ENCODE data around the gene A1BG. TPM values are rescaled to one million over a fixed set of nuclear protein-coding genes. Genes with fewer than 3 reads are reported as not detected.

Gene A1BG
- polyA plus RNA-seq, 1 experiment = 15.5 TPM

DNA sequence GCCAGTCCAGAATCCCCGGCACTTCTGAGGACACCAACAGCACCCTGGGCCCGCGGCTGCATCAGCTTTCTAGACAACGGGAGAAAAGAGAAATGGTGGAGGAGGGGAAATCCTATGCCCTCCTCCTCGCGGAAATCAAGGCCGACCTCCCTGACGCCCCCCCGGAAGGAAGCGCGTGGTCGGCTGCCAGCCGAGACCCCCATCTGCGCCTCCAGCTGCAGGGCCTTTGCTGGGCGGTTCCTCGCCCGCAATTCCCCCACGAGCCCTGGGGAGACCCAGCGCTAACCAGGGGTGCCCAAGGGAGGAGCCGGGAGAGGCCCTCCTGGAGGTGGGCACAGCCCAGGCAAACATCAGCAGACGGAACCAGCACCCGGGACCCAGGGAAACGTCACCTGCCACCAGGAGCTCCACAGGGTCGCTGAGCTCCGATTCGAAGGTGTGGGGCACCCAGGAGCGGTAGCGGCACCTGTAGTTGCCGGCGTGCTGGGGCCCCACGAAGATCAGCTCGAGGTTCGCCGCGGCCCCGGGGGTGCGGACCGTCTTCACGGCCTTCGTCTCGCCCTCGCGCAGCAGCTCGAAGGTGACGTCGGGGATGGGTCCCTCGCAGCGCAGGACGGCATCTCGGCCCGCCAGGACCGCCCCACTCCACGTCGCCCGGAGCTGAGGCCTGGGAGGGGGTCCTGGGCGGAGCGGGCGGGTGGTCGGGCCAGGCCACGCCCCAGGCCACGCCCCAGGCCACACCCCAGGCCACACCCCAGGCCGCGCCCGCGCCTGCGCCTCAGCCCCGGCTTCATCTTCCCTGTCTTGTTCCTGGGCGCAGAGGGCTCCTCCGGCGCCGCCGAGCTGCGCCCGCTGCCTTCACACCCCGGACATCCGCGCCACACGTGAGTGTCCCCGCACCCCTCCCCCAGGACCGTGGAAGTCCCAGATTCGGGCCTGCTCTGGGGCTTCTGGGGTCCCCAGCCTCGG is 6.0 kb downstream of the A1BG start:
- Histone ChIP-seq H3K4me3 (ENCODE audit: low read depth, low read length) (peak overlapping the region; percentile 91), H3K27me3 (ENCODE audit: control insufficient read depth, insufficient read depth, low read length) (no peaks in the 10 kb centered on the region), H3K36me3 (ENCODE audit: control insufficient read depth, insufficient read depth, low read length) (peaks cover 10% of the 10 kb centered on the region)
- no peak for DNase-seq (ENCODE audit: low read depth)
- ChIA-PET CTCF (interaction anchor here (0.7 to 1.2 kb wide), 4 partner anchors 12 to 172 kb away, joined by 3 to 5 read pairs (median 4); partner anchors contain the start of genes ZBTB45 and ZNF497), POLR2A (interaction anchor here (0.6 kb wide), 1 partner anchor 26 kb away, joined by 4 read pairs; no protein-coding TSS in a partner anchor)
- TF ChIP-seq, protein P1, sequence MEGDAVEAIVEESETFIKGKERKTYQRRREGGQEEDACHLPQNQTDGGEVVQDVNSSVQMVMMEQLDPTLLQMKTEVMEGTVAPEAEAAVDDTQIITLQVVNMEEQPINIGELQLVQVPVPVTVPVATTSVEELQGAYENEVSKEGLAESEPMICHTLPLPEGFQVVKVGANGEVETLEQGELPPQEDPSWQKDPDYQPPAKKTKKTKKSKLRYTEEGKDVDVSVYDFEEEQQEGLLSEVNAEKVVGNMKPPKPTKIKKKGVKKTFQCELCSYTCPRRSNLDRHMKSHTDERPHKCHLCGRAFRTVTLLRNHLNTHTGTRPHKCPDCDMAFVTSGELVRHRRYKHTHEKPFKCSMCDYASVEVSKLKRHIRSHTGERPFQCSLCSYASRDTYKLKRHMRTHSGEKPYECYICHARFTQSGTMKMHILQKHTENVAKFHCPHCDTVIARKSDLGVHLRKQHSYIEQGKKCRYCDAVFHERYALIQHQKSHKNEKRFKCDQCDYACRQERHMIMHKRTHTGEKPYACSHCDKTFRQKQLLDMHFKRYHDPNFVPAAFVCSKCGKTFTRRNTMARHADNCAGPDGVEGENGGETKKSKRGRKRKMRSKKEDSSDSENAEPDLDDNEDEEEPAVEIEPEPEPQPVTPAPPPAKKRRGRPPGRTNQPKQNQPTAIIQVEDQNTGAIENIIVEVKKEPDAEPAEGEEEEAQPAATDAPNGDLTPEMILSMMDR (IDR thresholded peaks at IDR 0.05; ENCODE audit: insufficient read depth, low read depth, low read length) = no peak

DNA sequence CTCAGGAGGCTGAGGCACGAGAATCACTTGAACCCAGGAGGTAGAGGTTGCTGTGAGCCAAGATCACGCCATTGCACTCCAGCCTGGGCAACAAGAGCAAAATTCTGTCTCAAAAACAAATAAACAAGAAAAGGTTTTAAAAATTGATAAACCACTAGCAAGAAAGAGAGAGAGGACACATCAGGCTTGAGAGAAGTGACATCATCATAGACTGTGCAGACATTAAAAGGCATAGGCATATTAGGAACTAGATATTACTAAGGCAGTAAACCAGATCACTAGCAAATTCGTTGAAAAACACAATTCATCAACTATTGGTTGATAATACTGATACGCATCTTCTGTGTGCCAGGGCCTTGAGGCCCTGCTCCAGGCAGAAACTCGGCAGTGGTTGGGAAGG is 7.7 kb downstream of the A1BG start:
- TF ChIP-seq, protein P1 (IDR thresholded peaks at IDR 0.05; ENCODE audit: insufficient read depth, low read depth, low read length) = no peak
- H3K36me3 ChIP-seq (ENCODE audit: control insufficient read depth, insufficient read depth, low read length) = peaks cover 5% of the 10 kb centered on the region
- CTCF ChIA-PET = interaction anchor here (1.3 kb wide), 1 partner anchor 11 kb away, joined by 7 read pairs; no protein-coding TSS in a partner anchor
- no peaks in the 10 kb centered on the region for H3K27me3 ChIP-seq (ENCODE audit: control insufficient read depth, insufficient read depth, low read length)
- no peak overlapping the region for H3K4me3 ChIP-seq (ENCODE audit: low read depth, low read length)
- no peak for DNase-seq (ENCODE audit: low read depth)
- POLR2A ChIA-PET = no interaction called here

DNA sequence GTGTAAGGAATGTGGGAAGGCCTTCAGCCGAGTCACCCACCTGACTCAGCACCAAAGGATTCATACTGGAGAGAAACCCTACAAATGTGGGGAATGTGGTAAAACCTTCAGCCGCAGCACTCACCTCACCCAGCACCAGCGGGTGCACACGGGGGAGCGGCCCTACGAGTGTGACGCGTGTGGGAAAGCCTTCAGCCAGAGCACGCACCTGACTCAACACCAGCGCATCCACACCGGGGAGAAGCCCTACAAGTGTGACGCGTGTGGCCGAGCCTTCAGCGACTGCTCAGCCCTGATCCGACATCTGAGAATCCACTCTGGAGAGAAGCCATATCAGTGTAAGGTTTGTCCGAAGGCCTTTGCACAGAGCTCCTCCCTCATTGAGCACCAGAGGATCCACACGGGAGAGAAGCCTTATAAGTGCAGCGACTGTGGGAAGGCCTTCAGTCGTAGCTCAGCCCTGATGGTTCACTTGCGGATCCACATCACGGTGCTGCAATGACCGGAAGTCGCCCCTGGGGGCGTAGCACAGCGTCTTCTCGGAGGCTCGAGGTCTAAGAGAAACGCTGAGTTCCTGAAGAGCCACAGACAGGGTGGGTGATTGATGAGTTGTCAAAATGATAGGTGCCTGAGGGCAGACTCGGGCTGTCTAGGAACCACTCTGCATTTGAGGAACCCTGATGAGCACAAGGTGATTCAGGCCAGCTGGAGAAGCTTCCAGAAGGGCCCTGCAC is 14.3 kb downstream of the A1BG start:
- ChIA-PET CTCF (interaction anchor here (1.4 kb wide), 1 partner anchor 16 kb away, joined by 4 read pairs; no protein-coding TSS in a partner anchor), POLR2A (no interaction called here)
- H3K27me3 ChIP-seq (ENCODE audit: control insufficient read depth, insufficient read depth, low read length) = no peaks in the 10 kb centered on the region

DNA sequence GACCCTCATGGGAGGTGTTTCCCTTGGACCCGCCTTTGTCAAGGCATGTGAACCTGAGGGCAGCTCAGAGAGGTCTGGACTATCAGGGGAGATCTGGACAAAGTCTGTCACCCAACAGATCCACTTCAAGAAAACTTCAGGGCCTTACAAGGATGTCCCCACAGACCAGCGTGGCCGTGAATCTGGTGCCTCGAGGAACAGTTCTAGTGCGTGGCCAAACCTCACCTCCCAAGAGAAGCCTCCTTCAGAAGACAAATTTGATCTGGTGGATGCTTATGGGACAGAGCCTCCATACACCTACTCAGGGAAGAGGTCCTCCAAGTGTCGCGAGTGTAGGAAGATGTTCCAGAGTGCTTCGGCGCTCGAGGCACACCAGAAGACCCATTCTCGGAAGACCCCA is 15.0 kb downstream of the A1BG start:
- no peak overlapping the region for H3K4me3 ChIP-seq (ENCODE audit: low read depth, low read length)
- no peak for DNase-seq (ENCODE audit: low read depth)
- ChIA-PET POLR2A (no interaction called here), CTCF (no interaction called here)
- TF ChIP-seq, protein P1 (IDR thresholded peaks at IDR 0.05; ENCODE audit: insufficient read depth, low read depth, low read length) = no peak
- H3K36me3 ChIP-seq (ENCODE audit: control insufficient read depth, insufficient read depth, low read length) = peaks cover 26% of the 10 kb centered on the region
- H3K27me3 ChIP-seq (ENCODE audit: control insufficient read depth, insufficient read depth, low read length) = no peaks in the 10 kb centered on the region

More for the DNA sequence above, 14.3 kb downstream of the A1BG start:
- DNase-seq (ENCODE audit: low read depth) = no peak
- TF ChIP-seq, protein P1 (IDR thresholded peaks at IDR 0.05; ENCODE audit: insufficient read depth, low read depth, low read length) = no peak
- Histone ChIP-seq H3K36me3 (ENCODE audit: control insufficient read depth, insufficient read depth, low read length) (peaks cover 26% of the 10 kb centered on the region), H3K4me3 (ENCODE audit: low read depth, low read length) (no peak overlapping the region)

DNA sequence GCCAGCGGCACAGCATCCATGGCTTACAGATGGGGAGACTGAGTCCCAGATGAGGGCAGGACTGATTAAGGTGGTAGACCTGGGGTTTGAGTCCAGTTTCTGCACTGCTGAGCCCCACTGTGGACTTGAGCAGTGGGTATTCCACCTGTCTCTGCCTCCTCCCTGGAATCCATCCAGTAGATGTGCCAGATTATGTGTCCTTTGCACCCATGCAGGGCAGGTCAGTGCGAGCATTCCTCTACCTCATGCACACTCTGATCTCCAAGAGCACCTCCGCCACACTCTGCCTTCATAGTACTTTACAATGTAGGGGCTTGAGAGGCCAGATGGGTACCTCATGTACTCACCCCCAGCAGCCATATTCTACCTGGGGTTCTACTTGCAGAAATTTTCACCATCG is 16.5 kb downstream of the A1BG start:
- no peak for DNase-seq (ENCODE audit: low read depth)
- TF ChIP-seq, protein P1 (IDR thresholded peaks at IDR 0.05; ENCODE audit: insufficient read depth, low read depth, low read length) = no peak
- H3K4me3 ChIP-seq (ENCODE audit: low read depth, low read length) = no peak overlapping the region
- POLR2A ChIA-PET = no interaction called here
- peaks cover 25% of the 10 kb centered on the region for H3K36me3 ChIP-seq (ENCODE audit: control insufficient read depth, insufficient read depth, low read length)
- CTCF ChIA-PET = no interaction called here
- H3K27me3 ChIP-seq (ENCODE audit: control insufficient read depth, insufficient read depth, low read length) = no peaks in the 10 kb centered on the region
